NCI-H1105 treated with DMSO at 0.1 percent for 48 hours (cell line): ENCODE data around the gene SPINT2.

Experiments used
- DNase-seq: peaks from one replicate; lab custom pipeline; 2025; lab: John Stamatoyannopoulos, UW

Gene SPINT2

GRCh38 chr19:38267761-38268483 is 3.5 kb downstream of the SPINT2 start:
- no peak for DNase-seq

- no peak for DNase-seq
Observed at GRCh38 chr19:38268539-38268938, 4.2 kb downstream of the SPINT2 start.

GRCh38 chr19:38270587-38271167 is 6.3 kb downstream of the SPINT2 start:
- no peak for DNase-seq

GRCh38 chr19:38273499-38273898 is 9.1 kb downstream of the SPINT2 start:
- no peak for DNase-seq

- DNase-seq: no peak
Observed at GRCh38 chr19:38274739-38275138, 10.4 kb downstream of the SPINT2 start.

GRCh38 chr19:38276942-38277517 is 12.7 kb downstream of the SPINT2 start:
- no peak for DNase-seq

- no peak for DNase-seq
Observed at GRCh38 chr19:38277549-38277948, 13.2 kb downstream of the SPINT2 start.

GRCh38 chr19:38277969-38278680 is 13.8 kb downstream of the SPINT2 start:
- no peak for DNase-seq

GRCh38 chr19:38278751-38279150 is 14.4 kb downstream of the SPINT2 start:
- DNase-seq: no peak

GRCh38 chr19:38280030-38280921 is 15.9 kb downstream of the SPINT2 start:
- no peak for DNase-seq

- no peak for DNase-seq
Observed at GRCh38 chr19:38281811-38282566, 17.6 kb downstream of the SPINT2 start.

GRCh38 chr19:38283271-38283670 is 18.9 kb downstream of the SPINT2 start:
- no peak for DNase-seq

GRCh38 chr19:38284422-38284821 is 20.0 kb downstream of the SPINT2 start:
- no peak for DNase-seq

GRCh38 chr19:38285567-38285966 is 21.2 kb downstream of the SPINT2 start:
- DNase-seq: no peak

- DNase-seq: no peak
Observed at GRCh38 chr19:38287604-38288003, 23.2 kb downstream of the SPINT2 start.

GRCh38 chr19:38288123-38288855 is 23.9 kb downstream of the SPINT2 start:
- DNase-seq: no peak

- no peak for DNase-seq
Observed at GRCh38 chr19:38289955-38290354, 25.6 kb downstream of the SPINT2 start.

- no peak for DNase-seq
Observed at GRCh38 chr19:38290631-38291147, 26.3 kb downstream of the SPINT2 start.

GRCh38 chr19:38291855-38292254 is 27.5 kb downstream of the SPINT2 start:
- DNase-seq: no peak

- no peak for DNase-seq
Observed at GRCh38 chr19:38293281-38293680, 28.9 kb downstream of the SPINT2 start.
